SK-N-SH treated with all-trans-retinoic acid at 6 μM for 48 hours (cell line): ENCODE measurements around the gene PLXNA3.

Experiments
- ATAC-seq: fragments of 200-7000 bp; cut with Tn5 transposase; 3 replicates; pipeline ENCODE4 v1.9.1; 2020; ENCODE audit warnings: mild to moderate bottlenecking, moderate library complexity
- ARNTL ChIP-seq: fragments of 450-650 bp; formaldehyde crosslinking; IDR thresholded peaks from 2 replicates; pipeline ENCODE4 v1.5.0; 2020; ENCODE audit warnings: low read depth, mild to moderate bottlenecking, moderate library complexity, borderline replicate concordance
- BACH2 ChIP-seq: fragments of 250-450 bp; sonication (Bioruptor Pico); IDR thresholded peaks from 2 replicates; pipeline ENCODE4 v1.9.0; 2021; ENCODE audit warnings: mild to moderate bottlenecking, borderline replicate concordance
- CSDC2 ChIP-seq: fragments of 250-450 bp; sonication (Bioruptor Pico); IDR thresholded peaks from 2 replicates; pipeline ENCODE4 v1.5.0; 2020; ENCODE audit warnings: mild to moderate bottlenecking, moderate library complexity
- ESRRG ChIP-seq: fragments of 250-450 bp; sonication (Bioruptor Pico); IDR thresholded peaks from 2 replicates; pipeline ENCODE4 v1.6.1; 2021; ENCODE audit warnings: mild to moderate bottlenecking
- ISL1 ChIP-seq: fragments of 250-450 bp; sonication (Bioruptor Pico); IDR thresholded peaks from 2 replicates; pipeline ENCODE4 v2.1.2; 2022; ENCODE audit warnings: mild to moderate bottlenecking, moderate library complexity
- OSR1 ChIP-seq: fragments of 250-450 bp; sonication (Bioruptor Pico); IDR thresholded peaks from 2 replicates; pipeline ENCODE4 v1.8.0; 2022; ENCODE audit warnings: moderate library complexity, mild to moderate bottlenecking, inconsistent platforms
- PPARA ChIP-seq: fragments of 250-450 bp; sonication (Bioruptor Pico); IDR thresholded peaks from 2 replicates; pipeline ENCODE4 v1.5.0; 2020; ENCODE audit warnings: mild to moderate bottlenecking, borderline replicate concordance
- RARB ChIP-seq: fragments of 250-450 bp; sonication (Bioruptor Pico); IDR thresholded peaks from 2 replicates; pipeline ENCODE4 v1.8.0; 2021; ENCODE audit warnings: mild to moderate bottlenecking, moderate library complexity
- SNAI2 ChIP-seq: fragments of 250-450 bp; sonication (Bioruptor Pico); IDR thresholded peaks from 2 replicates; pipeline ENCODE4 v1.5.0; 2020; ENCODE audit warnings: mild to moderate bottlenecking, moderate library complexity
- TCF4 ChIP-seq: fragments of 250-450 bp; sonication (Bioruptor Pico); IDR thresholded peaks from 2 replicates; pipeline ENCODE4 v1.8.0; 2021; ENCODE audit warnings: mild to moderate bottlenecking, moderate library complexity, borderline replicate concordance
- ZC3H10 ChIP-seq: fragments of 250-450 bp; sonication (Bioruptor Pico); IDR thresholded peaks from 2 replicates; pipeline ENCODE4 v1.5.1; 2021; ENCODE audit warnings: mild to moderate bottlenecking, moderate library complexity
- ZFP3 ChIP-seq: fragments of 250-450 bp; sonication (Bioruptor Pico); IDR thresholded peaks from 2 replicates; pipeline ENCODE4 v1.5.0; 2020; ENCODE audit warnings: mild to moderate bottlenecking, moderate library complexity
- ZNF565 ChIP-seq: fragments of 450-650 bp; formaldehyde crosslinking; conservative IDR thresholded peaks from 2 replicates; pipeline ENCODE4 v1.5.0; 2020; ENCODE audit warnings: low read depth, mild to moderate bottlenecking, moderate library complexity
- ZNF70 ChIP-seq: fragments of 450-650 bp; formaldehyde crosslinking; IDR thresholded peaks from 2 replicates; pipeline ENCODE4 v1.5.0; 2020; ENCODE audit warnings: mild to moderate bottlenecking, moderate library complexity
- ZNF8 ChIP-seq: fragments of 450-650 bp; formaldehyde crosslinking; IDR thresholded peaks from 2 replicates; pipeline ENCODE4 v1.5.0; 2020; ENCODE audit warnings: mild to moderate bottlenecking, moderate library complexity
- TF ChIP-seq, protein P1 (sequence below): fragments of 250-450 bp; sonication (Bioruptor Pico); IDR thresholded peaks from 2 replicates; pipeline ENCODE4 v1.5.1; 2020; ENCODE audit warnings: low read depth, mild to moderate bottlenecking, moderate library complexity
- TF ChIP-seq, protein P2 (sequence below): fragments of 250-450 bp; sonication (Bioruptor Pico); IDR thresholded peaks from 2 replicates; pipeline ENCODE4 v1.8.0; 2021; ENCODE audit warnings: low read depth, mild to moderate bottlenecking, moderate library complexity, borderline replicate concordance
- TF ChIP-seq, protein P3 (sequence below): fragments of 250-450 bp; sonication (Bioruptor Pico); IDR thresholded peaks from 2 replicates; pipeline ENCODE4 v1.5.0; 2020; ENCODE audit warnings: mild to moderate bottlenecking, moderate library complexity
- TF ChIP-seq, protein P4 (sequence below): fragments of 250-450 bp; sonication (Bioruptor Pico); IDR thresholded peaks from 2 replicates; pipeline ENCODE4 v1.8.0; 2020; ENCODE audit warnings: mild to moderate bottlenecking, moderate library complexity, borderline replicate concordance
- TF ChIP-seq, protein P5 (sequence below): fragments of 250-450 bp; sonication (Bioruptor Pico); IDR thresholded peaks from 2 replicates; pipeline ENCODE4 v1.5.1; 2021; ENCODE audit warnings: mild to moderate bottlenecking, moderate library complexity

PLXNA3 gene

DNA sequence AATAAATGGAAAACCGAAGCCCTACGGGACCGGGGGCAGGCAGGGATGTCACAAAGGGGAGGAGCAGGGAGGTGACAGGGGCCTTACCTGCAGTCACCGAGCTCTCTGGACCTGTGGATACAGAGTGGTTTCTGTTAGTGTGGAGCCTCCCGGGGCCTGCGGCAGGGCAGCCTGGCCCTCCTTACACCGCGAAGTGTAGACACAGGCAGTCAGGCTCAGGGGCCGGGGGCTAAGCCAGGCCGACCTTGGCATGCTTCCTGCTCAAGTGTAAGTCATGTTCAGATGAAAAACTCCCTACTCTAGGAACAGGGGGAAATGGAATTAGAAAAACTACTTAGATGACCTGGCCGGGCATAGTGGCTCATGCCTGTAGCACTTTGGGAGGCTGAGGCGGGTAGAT is 53.7 kb downstream of the PLXNA3 start:
- TF ChIP-seq ZC3H10 (no peak), PPARA (no peak), RARB (CRISPR knock-in tag) (no peak), ZNF8 (CRISPR knock-in tag) (no peak), BACH2 (CRISPR knock-in tag) (no peak), CSDC2 (CRISPR knock-in tag) (no peak), ESRRG (CRISPR knock-in tag) (no peak), SNAI2 (CRISPR knock-in tag) (no peak), ISL1 (CRISPR knock-in tag) (no peak), ZNF70 (CRISPR knock-in tag) (no peak), ZFP3 (CRISPR knock-in tag) (no peak)
- TF ChIP-seq, protein P1, sequence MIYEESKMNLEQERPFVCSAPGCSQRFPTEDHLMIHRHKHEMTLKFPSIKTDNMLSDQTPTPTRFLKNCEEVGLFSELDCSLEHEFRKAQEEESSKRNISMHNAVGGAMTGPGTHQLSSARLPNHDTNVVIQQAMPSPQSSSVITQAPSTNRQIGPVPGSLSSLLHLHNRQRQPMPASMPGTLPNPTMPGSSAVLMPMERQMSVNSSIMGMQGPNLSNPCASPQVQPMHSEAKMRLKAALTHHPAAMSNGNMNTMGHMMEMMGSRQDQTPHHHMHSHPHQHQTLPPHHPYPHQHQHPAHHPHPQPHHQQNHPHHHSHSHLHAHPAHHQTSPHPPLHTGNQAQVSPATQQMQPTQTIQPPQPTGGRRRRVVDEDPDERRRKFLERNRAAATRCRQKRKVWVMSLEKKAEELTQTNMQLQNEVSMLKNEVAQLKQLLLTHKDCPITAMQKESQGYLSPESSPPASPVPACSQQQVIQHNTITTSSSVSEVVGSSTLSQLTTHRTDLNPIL (CRISPR knock-in tag): no peak
- TF ChIP-seq, protein P2, sequence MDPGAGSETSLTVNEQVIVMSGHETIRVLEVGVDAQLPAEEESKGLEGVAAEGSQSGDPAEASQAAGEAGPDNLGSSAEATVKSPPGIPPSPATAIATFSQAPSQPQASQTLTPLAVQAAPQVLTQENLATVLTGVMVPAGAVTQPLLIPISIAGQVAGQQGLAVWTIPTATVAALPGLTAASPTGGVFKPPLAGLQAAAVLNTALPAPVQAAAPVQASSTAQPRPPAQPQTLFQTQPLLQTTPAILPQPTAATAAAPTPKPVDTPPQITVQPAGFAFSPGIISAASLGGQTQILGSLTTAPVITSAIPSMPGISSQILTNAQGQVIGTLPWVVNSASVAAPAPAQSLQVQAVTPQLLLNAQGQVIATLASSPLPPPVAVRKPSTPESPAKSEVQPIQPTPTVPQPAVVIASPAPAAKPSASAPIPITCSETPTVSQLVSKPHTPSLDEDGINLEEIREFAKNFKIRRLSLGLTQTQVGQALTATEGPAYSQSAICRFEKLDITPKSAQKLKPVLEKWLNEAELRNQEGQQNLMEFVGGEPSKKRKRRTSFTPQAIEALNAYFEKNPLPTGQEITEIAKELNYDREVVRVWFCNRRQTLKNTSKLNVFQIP (CRISPR knock-in tag): no peak
- ATAC-seq: no peak

DNA sequence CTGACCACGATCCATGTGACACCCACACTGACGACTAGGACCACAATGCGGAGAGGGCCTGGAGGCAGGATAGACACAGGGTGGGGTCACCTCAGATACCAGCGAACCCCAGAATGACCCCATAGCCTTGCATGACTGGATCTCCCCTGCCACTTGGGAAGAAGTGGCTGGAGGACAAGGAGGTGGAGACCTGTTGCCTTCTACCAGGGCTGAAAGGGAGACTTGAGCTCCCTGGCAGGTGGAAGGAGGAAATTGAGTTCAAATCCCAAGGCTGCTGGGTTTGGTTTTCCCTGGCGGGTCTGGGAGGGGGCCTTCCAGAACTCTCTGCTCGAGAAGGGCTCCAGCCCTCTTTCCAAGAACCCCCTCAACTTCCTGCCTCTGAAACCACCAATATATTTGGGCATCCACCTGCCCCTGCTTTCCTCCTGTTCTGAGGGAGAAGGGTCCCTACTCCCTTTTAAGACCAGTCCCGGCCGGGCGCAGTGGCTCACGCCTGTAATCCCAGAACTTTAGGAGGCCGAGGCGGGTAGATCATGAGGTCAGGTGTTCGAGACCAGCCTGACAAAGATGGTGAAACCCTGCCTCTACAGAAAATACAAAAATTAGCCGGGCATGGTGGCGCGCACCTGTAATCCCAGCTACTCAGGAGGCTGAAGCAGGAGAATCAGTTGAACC is 54.9 kb downstream of the PLXNA3 start:
- TF ChIP-seq ISL1 (CRISPR knock-in tag) (no peak), OSR1 (no peak), RARB (CRISPR knock-in tag) (no peak), ZC3H10 (no peak), ARNTL (CRISPR knock-in tag) (no peak), ZNF8 (CRISPR knock-in tag) (no peak), TCF4 (CRISPR knock-in tag) (no peak)
- TF ChIP-seq, protein P3, sequence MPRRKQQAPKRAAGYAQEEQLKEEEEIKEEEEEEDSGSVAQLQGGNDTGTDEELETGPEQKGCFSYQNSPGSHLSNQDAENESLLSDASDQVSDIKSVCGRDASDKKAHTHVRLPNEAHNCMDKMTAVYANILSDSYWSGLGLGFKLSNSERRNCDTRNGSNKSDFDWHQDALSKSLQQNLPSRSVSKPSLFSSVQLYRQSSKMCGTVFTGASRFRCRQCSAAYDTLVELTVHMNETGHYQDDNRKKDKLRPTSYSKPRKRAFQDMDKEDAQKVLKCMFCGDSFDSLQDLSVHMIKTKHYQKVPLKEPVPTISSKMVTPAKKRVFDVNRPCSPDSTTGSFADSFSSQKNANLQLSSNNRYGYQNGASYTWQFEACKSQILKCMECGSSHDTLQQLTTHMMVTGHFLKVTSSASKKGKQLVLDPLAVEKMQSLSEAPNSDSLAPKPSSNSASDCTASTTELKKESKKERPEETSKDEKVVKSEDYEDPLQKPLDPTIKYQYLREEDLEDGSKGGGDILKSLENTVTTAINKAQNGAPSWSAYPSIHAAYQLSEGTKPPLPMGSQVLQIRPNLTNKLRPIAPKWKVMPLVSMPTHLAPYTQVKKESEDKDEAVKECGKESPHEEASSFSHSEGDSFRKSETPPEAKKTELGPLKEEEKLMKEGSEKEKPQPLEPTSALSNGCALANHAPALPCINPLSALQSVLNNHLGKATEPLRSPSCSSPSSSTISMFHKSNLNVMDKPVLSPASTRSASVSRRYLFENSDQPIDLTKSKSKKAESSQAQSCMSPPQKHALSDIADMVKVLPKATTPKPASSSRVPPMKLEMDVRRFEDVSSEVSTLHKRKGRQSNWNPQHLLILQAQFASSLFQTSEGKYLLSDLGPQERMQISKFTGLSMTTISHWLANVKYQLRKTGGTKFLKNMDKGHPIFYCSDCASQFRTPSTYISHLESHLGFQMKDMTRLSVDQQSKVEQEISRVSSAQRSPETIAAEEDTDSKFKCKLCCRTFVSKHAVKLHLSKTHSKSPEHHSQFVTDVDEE (CRISPR knock-in tag): no peak
- TF ChIP-seq, protein P4, sequence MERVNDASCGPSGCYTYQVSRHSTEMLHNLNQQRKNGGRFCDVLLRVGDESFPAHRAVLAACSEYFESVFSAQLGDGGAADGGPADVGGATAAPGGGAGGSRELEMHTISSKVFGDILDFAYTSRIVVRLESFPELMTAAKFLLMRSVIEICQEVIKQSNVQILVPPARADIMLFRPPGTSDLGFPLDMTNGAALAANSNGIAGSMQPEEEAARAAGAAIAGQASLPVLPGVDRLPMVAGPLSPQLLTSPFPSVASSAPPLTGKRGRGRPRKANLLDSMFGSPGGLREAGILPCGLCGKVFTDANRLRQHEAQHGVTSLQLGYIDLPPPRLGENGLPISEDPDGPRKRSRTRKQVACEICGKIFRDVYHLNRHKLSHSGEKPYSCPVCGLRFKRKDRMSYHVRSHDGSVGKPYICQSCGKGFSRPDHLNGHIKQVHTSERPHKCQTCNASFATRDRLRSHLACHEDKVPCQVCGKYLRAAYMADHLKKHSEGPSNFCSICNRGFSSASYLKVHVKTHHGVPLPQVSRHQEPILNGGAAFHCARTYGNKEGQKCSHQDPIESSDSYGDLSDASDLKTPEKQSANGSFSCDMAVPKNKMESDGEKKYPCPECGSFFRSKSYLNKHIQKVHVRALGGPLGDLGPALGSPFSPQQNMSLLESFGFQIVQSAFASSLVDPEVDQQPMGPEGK (CRISPR knock-in tag): no peak
- TF ChIP-seq, protein P2 (CRISPR knock-in tag): no peak
- ATAC-seq: no peak

DNA sequence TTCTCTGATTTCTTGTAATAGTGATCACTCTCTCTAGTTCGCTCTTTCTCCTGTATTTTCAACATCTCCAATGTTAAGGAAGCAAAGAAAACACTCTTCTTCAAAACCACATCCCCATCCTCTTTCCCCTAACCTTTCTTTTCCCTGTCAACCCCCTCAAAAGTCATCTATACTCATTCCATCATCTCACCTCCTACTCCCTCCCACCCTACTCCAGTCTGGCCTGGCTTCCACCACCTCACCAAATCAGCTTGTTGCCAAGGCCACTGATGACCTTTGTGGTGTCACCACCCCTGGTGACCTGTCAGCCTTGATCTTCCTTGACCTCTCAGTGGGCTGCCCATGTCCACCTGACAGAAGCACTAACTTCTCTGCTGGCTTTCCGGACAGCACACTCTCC is 55.6 kb downstream of the PLXNA3 start:
- TF ChIP-seq PPARA (no peak), ZNF565 (CRISPR knock-in tag) (no peak)
- TF ChIP-seq, protein P5, sequence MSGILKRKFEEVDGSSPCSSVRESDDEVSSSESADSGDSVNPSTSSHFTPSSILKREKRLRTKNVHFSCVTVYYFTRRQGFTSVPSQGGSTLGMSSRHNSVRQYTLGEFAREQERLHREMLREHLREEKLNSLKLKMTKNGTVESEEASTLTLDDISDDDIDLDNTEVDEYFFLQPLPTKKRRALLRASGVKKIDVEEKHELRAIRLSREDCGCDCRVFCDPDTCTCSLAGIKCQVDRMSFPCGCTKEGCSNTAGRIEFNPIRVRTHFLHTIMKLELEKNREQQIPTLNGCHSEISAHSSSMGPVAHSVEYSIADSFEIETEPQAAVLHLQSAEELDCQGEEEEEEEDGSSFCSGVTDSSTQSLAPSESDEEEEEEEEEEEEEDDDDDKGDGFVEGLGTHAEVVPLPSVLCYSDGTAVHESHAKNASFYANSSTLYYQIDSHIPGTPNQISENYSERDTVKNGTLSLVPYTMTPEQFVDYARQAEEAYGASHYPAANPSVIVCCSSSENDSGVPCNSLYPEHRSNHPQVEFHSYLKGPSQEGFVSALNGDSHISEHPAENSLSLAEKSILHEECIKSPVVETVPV (CRISPR knock-in tag): no peak
- no peak for ATAC-seq
